SK-N-SH (cell line): ENCODE results near the gene PM20D2. TPM values are rescaled to one million over a fixed set of nuclear protein-coding genes. Genes with fewer than 3 reads are reported as not detected.

Experiments
- CTCF ChIA-PET: fragments of 300-600, 350-600 bp; formaldehyde crosslinking; extraction: SDS; loops from one replicate; lab custom pipeline; 2021; lab: Yijun Ruan, JAX
- POLR2A ChIA-PET: fragments of 350-600 bp; sonication (Branson Sonifier 250); formaldehyde crosslinking; extraction: SDS; loops from one replicate; lab custom pipeline; 2020; ENCODE audit warnings: antibody characterized with exemption, inconsistent platforms; lab: Yijun Ruan, JAX
- DNase-seq: peaks from one replicate; pipeline ENCODE4 v3.0.0; 2012
- H2AFZ ChIP-seq: fragments of 200-600 bp; sonication (generic); 2 replicates; pipeline ENCODE4 v1.8.1; 2016; ENCODE audit warnings: antibody characterized with exemption, mild to moderate bottlenecking, low read depth
- H3F3A ChIP-seq: fragments of 200-600 bp; sonication (generic); replicated peaks from 2 replicates; pipeline ENCODE3; 2016; ENCODE audit warnings: antibody characterized with exemption, mild to moderate bottlenecking; ENCODE audit not compliant: insufficient read depth
- H3K27ac ChIP-seq, 2 experiments: fragments of 200-500 bp in 1 of 2; fragments of 200-600 bp in 1 of 2; sonication (Bioruptor generic) in 1 of 2; sonication (generic), shearing (Covaris generic) in 1 of 2; 2 replicates each; pipeline versions ENCODE4 v1.5.1 to v1.6.1; 2014 to 2016; ENCODE audit warnings: low read depth in 2 of 2, inconsistent platforms in 1 of 2, low read length in 1 of 2, mild to moderate bottlenecking in 1 of 2, mixed read lengths in 1 of 2
- H3K27me3 ChIP-seq: fragments of 200-600 bp; sonication (generic), shearing (Covaris generic); 2 replicates; pipeline ENCODE4 v1.6.1; 2016; ENCODE audit warnings: mixed run types; ENCODE audit not compliant: insufficient read depth
- H3K36me3 ChIP-seq, 2 experiments: fragments of 200-500 bp in 1 of 2; fragments of 200-600 bp in 1 of 2; sonication (Bioruptor generic) in 1 of 2; sonication (generic) in 1 of 2; replicated peaks in 1 of 2; 2 replicates each; pipeline versions ENCODE3 to v1.5.1; 2014 to 2016; ENCODE audit warnings: low read length in 1 of 2, mild to moderate bottlenecking in 1 of 2; ENCODE audit not compliant: insufficient read depth in 2 of 2, control insufficient read depth in 1 of 2
- H3K4me1 ChIP-seq, 2 experiments: fragments of 200-500 bp in 1 of 2; fragments of 200-600 bp in 1 of 2; sonication (Bioruptor generic) in 1 of 2; sonication (generic), shearing (Covaris generic) in 1 of 2; 2 replicates each; pipeline versions ENCODE4 v1.5.1 to v1.6.1; 2014 to 2016; ENCODE audit warnings: low read depth in 1 of 2, low read length in 1 of 2, mixed run types in 1 of 2; ENCODE audit not compliant: insufficient read depth in 2 of 2, control insufficient read depth in 1 of 2
- H3K4me2 ChIP-seq: fragments of 200-600 bp; sonication (generic), shearing (Covaris generic); 2 replicates; pipeline ENCODE4 v1.6.1; 2017; ENCODE audit warnings: mixed run types
- H3K4me3 ChIP-seq, 2 experiments: fragments of 200-500 bp in 1 of 2; fragments of 200-600 bp in 1 of 2; sonication (Bioruptor generic) in 1 of 2; sonication (generic), shearing (Covaris generic) in 1 of 2; 2 replicates each; pipeline versions ENCODE4 v1.5.1 to v1.8.1; 2014 to 2016; ENCODE audit warnings: low read depth in 2 of 2, inconsistent platforms in 1 of 2, low read length in 1 of 2, mild to moderate bottlenecking in 1 of 2, mixed read lengths in 1 of 2, moderate library complexity in 1 of 2
- H3K79me2 ChIP-seq: fragments of 200-600 bp; sonication (generic); 2 replicates; pipeline ENCODE4 v1.8.1; 2017; ENCODE audit warnings: mild to moderate bottlenecking; ENCODE audit not compliant: insufficient read depth
- H3K9ac ChIP-seq: fragments of 200-600 bp; sonication (generic); 2 replicates; pipeline ENCODE4 v1.6.1; 2017; ENCODE audit warnings: mixed run types
- H3K9me2 ChIP-seq: fragments of 200-600 bp; sonication (generic); 2 replicates; pipeline ENCODE4 v1.6.1; 2017; ENCODE audit warnings: mixed run types
- H3K9me3 ChIP-seq: fragments of 200-600 bp; sonication (generic); 2 replicates; pipeline ENCODE4 v1.6.1; 2017; ENCODE audit warnings: mixed run types, mild to moderate bottlenecking, moderate library complexity
- H4K20me1 ChIP-seq: fragments of 200-600 bp; sonication (generic); 2 replicates; pipeline ENCODE4 v1.6.1; 2017; ENCODE audit warnings: mild to moderate bottlenecking, mixed run types; ENCODE audit not compliant: insufficient read depth
- CTCF ChIP-seq: fragments of 200-600 bp; sonication (generic); IDR thresholded peaks from 2 replicates; pipeline ENCODE4 v1.6.1; 2017; ENCODE audit warnings: antibody characterized with exemption, mild to moderate bottlenecking, moderate library complexity
- GABPA ChIP-seq: IDR thresholded peaks from 2 replicates; pipeline ENCODE4 v1.4.0; 2012; ENCODE audit warnings: low read depth, mild to moderate bottlenecking
- MEF2A ChIP-seq: IDR thresholded peaks from 2 replicates; pipeline ENCODE4 v1.4.0; 2012; ENCODE audit warnings: low read depth, borderline replicate concordance
- NFIC ChIP-seq: IDR thresholded peaks from 2 replicates; pipeline ENCODE4 v1.4.0; 2012; ENCODE audit warnings: borderline replicate concordance
- RAD21 ChIP-seq: IDR thresholded peaks from 2 replicates; pipeline ENCODE4 v1.6.1; 2012; ENCODE audit warnings: mild to moderate bottlenecking, low read length
- RCOR1 ChIP-seq: fragments of 150-350 bp; IDR thresholded peaks from 2 replicates; pipeline ENCODE4 v1.6.1; 2017; ENCODE audit warnings: antibody characterized with exemption, low read length
- RFX5 ChIP-seq: IDR thresholded peaks from 2 replicates; pipeline ENCODE4 v1.6.1; 2012; ENCODE audit warnings: mild to moderate bottlenecking, improper control_type of control experiment, low read length
- SIN3A ChIP-seq: IDR thresholded peaks from 2 replicates; pipeline ENCODE4 v1.6.1; 2012; ENCODE audit warnings: low read depth, mild to moderate bottlenecking, low read length, moderate library complexity, borderline replicate concordance
- ZBTB33 ChIP-seq: IDR thresholded peaks from 2 replicates; pipeline ENCODE4 v1.4.0; 2012; ENCODE audit warnings: low read depth, borderline replicate concordance
- WGBS: methylation state at CpG from one replicate; pipeline ENCODE4 v1.1.6; 2017; ENCODE audit warnings: low lambda C conversion rate; 5-methylcytosine and 5-hydroxymethylcytosine counted together
- polyA plus RNA-seq, 3 experiments: library from polyadenylated mRNA; depleted of rRNA; stranded (reverse); fragments of >200 nt; gene quantifications; 2 replicates each; pipeline ENCODE4 v1.2.3, GENCODE V29; 2012

Gene PM20D2
- polyA plus RNA-seq, 1 of the 3 experiments (the other 2 are of a cell fraction) = 6.2 TPM

- H3K4me1 ChIP-seq = peaks cover 0 to 10% of the 10 kb centered on the region in 2 experiments; a peak in 3 of 4 replicates
- H3K36me3 ChIP-seq = no peaks in the 10 kb centered on the region
- no peak for DNase-seq
- TF ChIP-seq CTCF (no peak), MEF2A (no peak), RCOR1 (no peak), NFIC (no peak), SIN3A (no peak), RAD21 (no peak), ZBTB33 (no peak), GABPA (no peak)
- no peaks in the 10 kb centered on the region for H3K9me2 ChIP-seq
- peaks cover 3% of the 10 kb centered on the region for H3F3A ChIP-seq
- POLR2A ChIA-PET = no interaction called here
- no peak overlapping the region for H3K4me2 ChIP-seq
- H2AFZ ChIP-seq = no peak overlapping the region
- H3K79me2 ChIP-seq = no peaks in the 10 kb centered on the region
- H3K4me3 ChIP-seq = no peak overlapping the region
- H3K9ac ChIP-seq = no peak overlapping the region
- H4K20me1 ChIP-seq = no peaks in the 10 kb centered on the region
- H3K27me3 ChIP-seq = no peaks in the 10 kb centered on the region
- CTCF ChIA-PET = interaction anchor here (0.9 to 2.6 kb wide), 5 partner anchors 16 to 232 kb away, joined by 3 to 8 read pairs (median 5); no protein-coding TSS in a partner anchor
- no peak overlapping the region for H3K27ac ChIP-seq
- H3K9me3 ChIP-seq = no peaks in the 10 kb centered on the region
- 74% methylated on average over 5 of the region's 5 CpGs for WGBS
Observed at GRCh38 chr6:89139509-89140346, 6.1 kb upstream of the PM20D2 start.

GRCh38 chr6:89140347-89141156 lies 5.3 kb upstream of the PM20D2 start:
- Histone ChIP-seq H2AFZ (no peak overlapping the region), H3K27me3 (no peaks in the 10 kb centered on the region), H3K36me3 (no peaks in the 10 kb centered on the region)

More at GRCh38 chr6:89140347-89141156, 5.3 kb upstream of the PM20D2 start:
- no peak overlapping the region for H3K27ac ChIP-seq
- TF ChIP-seq RFX5 = no peak
- no peaks in the 10 kb centered on the region for H4K20me1 ChIP-seq
- H3K9me2 ChIP-seq = no peaks in the 10 kb centered on the region
- H3K4me1 ChIP-seq = peaks cover 0 to 13% of the 10 kb centered on the region in 2 experiments; a peak in 3 of 4 replicates
- H3K9me3 ChIP-seq = no peaks in the 10 kb centered on the region
- WGBS = 72% methylated on average over 7 of the region's 7 CpGs
- H3K9ac ChIP-seq = no peak overlapping the region
- peaks cover 7% of the 10 kb centered on the region for H3F3A ChIP-seq
- no peak overlapping the region for H3K4me3 ChIP-seq
- DNase-seq = no peak
- ChIA-PET CTCF (interaction anchor here (0.9 to 2.6 kb wide), 4 partner anchors 17 to 231 kb away, joined by 3 to 8 read pairs (median 6); no protein-coding TSS in a partner anchor), POLR2A (no interaction called here)
- no peaks in the 10 kb centered on the region for H3K79me2 ChIP-seq
- no peak overlapping the region for H3K4me2 ChIP-seq
